Natural killer cell (primary cell): Measurements from ENCODE around the gene VAV1. TPM values are rescaled to one million over a fixed set of nuclear protein-coding genes. Genes with fewer than 3 reads are reported as not detected.

Experiments
- ATAC-seq, 3 donors: fragments of 150-1000 bp in 2 of 3; fragments of 200-7000 bp in 1 of 3; cut with Tn5 transposase; 1 replicate in 1 of 3; 2 replicates in 2 of 3; pipeline ENCODE4 v1.10.0; 2021; ENCODE audit warnings: mild to moderate bottlenecking in 2 of 3, moderate library complexity in 2 of 3
- DNase-seq, 2 donors: peaks; one replicate each; pipeline versions ENCODE4 v3.0.0 to v3.0.0-alpha.2; 2013 to 2021; ENCODE audit warnings: mixed read lengths in 1 of 2
- H3K27ac ChIP-seq: one replicate; pipeline ENCODE4 v1.5.1; 2013; ENCODE audit warnings: mild to moderate bottlenecking, low read length
- H3K27me3 ChIP-seq: one replicate; pipeline ENCODE4 v1.6.1; 2013; ENCODE audit warnings: low read length; ENCODE audit not compliant: control insufficient read depth, insufficient read depth
- H3K36me3 ChIP-seq: one replicate; pipeline ENCODE4 v1.6.1; 2013; ENCODE audit warnings: low read length; ENCODE audit not compliant: control insufficient read depth, insufficient read depth
- H3K4me1 ChIP-seq: one replicate; pipeline ENCODE4 v1.6.1; 2013; ENCODE audit warnings: low read length; ENCODE audit not compliant: control insufficient read depth, insufficient read depth
- H3K4me3 ChIP-seq: one replicate; pipeline ENCODE4 v1.5.1; 2013; ENCODE audit warnings: low read length
- H3K9me3 ChIP-seq: one replicate; pipeline ENCODE4 v1.6.1; 2013; ENCODE audit warnings: low read length; ENCODE audit not compliant: control insufficient read depth, insufficient read depth
- H3K27ac Mint-ChIP-seq, 2 donors: one replicate each; pipeline ENCODE4 v1.8.0; 2022; ENCODE audit warnings: mild to moderate bottlenecking in 2 of 2, mixed read lengths in 2 of 2, moderate library complexity in 1 of 2
- H3K27me3 Mint-ChIP-seq, 2 donors: one replicate each; pipeline ENCODE4 v1.8.0; 2022; ENCODE audit warnings: low read depth in 2 of 2, mixed read lengths in 2 of 2
- H3K36me3 Mint-ChIP-seq: one replicate; pipeline ENCODE4 v1.8.0; 2022; ENCODE audit warnings: mixed read lengths
- H3K4me1 Mint-ChIP-seq, 2 donors: one replicate each; pipeline ENCODE4 v1.8.0; 2022; ENCODE audit warnings: mixed read lengths in 2 of 2
- H3K4me3 Mint-ChIP-seq: one replicate; pipeline ENCODE4 v1.8.0; 2022; ENCODE audit warnings: mild to moderate bottlenecking, moderate library complexity, mixed read lengths
- H3K9me3 Mint-ChIP-seq, 2 donors: one replicate each; pipeline ENCODE4 v1.8.0; 2022; ENCODE audit warnings: mixed read lengths in 2 of 2
- WGBS: methylation state at CpG from one replicate; pipeline ENCODE4 v1.1.7; 2013; ENCODE audit warnings: missing lambda C conversion rate; ENCODE audit not compliant: insufficient coverage; 5-methylcytosine and 5-hydroxymethylcytosine counted together
- intact Hi-C: fragments of 100-400 bp; cut with micrococcal nuclease; formaldehyde crosslinking; loops from one replicate; pipeline ENCODE4 v1.14.2; 2022
- total RNA-seq, 4 donors: library from RNA; stranded (reverse); fragments of 120-200 nt in 1 of 4; gene quantifications; one replicate each; pipeline versions ENCODE4 v1.2.3 to v1.2.4, GENCODE V29; 2013 to 2022
- TF ChIP-seq, protein P1 (sequence below): fragments of 200-600 bp; IDR thresholded peaks from one replicate; pipeline ENCODE4 v1.8.0; 2022; ENCODE audit warnings: antibody characterized with exemption

Gene VAV1
- total RNA-seq, 3 donors from 2014 or later (not counting 1 experiment from before 2014, with no cell fraction given) = 141 to 167 (median 164) TPM

DNA sequence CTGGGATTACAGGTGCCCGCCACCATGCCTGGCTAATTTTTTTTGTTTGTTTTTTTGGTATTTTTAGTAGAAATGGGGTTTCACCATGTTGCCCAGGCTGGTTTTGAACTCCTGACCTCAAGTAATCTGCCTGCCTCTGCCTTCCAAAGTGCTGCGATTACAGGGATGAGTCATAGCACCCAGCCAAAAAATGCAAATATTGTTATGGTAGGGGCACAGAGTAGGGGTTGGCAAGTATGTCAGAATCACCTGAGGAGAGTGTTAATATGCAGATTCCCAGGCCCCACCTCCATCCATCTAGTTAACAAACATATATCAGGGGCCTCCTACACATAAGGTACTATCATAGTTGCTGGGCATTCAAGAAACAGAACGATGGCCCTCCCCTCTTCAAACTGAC lies 44.7 kb downstream of the VAV1 start:
- H3K9me3 ChIP-seq = no peaks in the 10 kb centered on the region
- intact Hi-C loops = no loop called here
- ATAC-seq (no peak), DNase-seq (no peak)
- H3K4me1 Mint-ChIP-seq = peaks cover 38 to 54% of the 10 kb centered on the region in 2 donors
- peaks cover 0 to 3% of the 10 kb centered on the region in 2 donors for H3K9me3 Mint-ChIP-seq
- no peak overlapping the region for H3K4me3 ChIP-seq
- peaks cover 26% of the 10 kb centered on the region for H3K36me3 ChIP-seq
- peaks cover 20% of the 10 kb centered on the region for H3K4me1 ChIP-seq
- TF ChIP-seq, protein P1, sequence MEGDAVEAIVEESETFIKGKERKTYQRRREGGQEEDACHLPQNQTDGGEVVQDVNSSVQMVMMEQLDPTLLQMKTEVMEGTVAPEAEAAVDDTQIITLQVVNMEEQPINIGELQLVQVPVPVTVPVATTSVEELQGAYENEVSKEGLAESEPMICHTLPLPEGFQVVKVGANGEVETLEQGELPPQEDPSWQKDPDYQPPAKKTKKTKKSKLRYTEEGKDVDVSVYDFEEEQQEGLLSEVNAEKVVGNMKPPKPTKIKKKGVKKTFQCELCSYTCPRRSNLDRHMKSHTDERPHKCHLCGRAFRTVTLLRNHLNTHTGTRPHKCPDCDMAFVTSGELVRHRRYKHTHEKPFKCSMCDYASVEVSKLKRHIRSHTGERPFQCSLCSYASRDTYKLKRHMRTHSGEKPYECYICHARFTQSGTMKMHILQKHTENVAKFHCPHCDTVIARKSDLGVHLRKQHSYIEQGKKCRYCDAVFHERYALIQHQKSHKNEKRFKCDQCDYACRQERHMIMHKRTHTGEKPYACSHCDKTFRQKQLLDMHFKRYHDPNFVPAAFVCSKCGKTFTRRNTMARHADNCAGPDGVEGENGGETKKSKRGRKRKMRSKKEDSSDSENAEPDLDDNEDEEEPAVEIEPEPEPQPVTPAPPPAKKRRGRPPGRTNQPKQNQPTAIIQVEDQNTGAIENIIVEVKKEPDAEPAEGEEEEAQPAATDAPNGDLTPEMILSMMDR = no peak
- H3K4me3 Mint-ChIP-seq = no peak overlapping the region
- H3K27me3 ChIP-seq = no peaks in the 10 kb centered on the region
- WGBS = 73% methylated on average over 2 of the region's 3 CpGs
- H3K27ac ChIP-seq = no peak overlapping the region
- peak overlapping the region; percentile 8 to 44 for H3K27ac Mint-ChIP-seq
- peaks cover 6% of the 10 kb centered on the region for H3K36me3 Mint-ChIP-seq
- no peaks in the 10 kb centered on the region for H3K27me3 Mint-ChIP-seq

GRCh38 chr19:6818246-6818645 lies 45.7 kb downstream of the VAV1 start:
- H3K4me1 ChIP-seq = peaks cover 13% of the 10 kb centered on the region
- peaks cover 27% of the 10 kb centered on the region for H3K36me3 ChIP-seq
- TF ChIP-seq, protein P1 = no peak
- Mint-ChIP-seq H3K4me1 (peaks cover 37 to 43% of the 10 kb centered on the region in 2 donors), H3K27me3 (no peaks in the 10 kb centered on the region), H3K36me3 (peaks cover 6% of the 10 kb centered on the region), H3K27ac (peak overlapping the region; percentile 17 to 54), H3K4me3 (no peak overlapping the region), H3K9me3 (peaks cover 0 to 3% of the 10 kb centered on the region in 2 donors)
- H3K27ac ChIP-seq = no peak overlapping the region
- WGBS = 86% methylated on average over 4 of the region's 4 CpGs
- no peaks in the 10 kb centered on the region for H3K27me3 ChIP-seq
- intact Hi-C loops = no loop called here
- DNase-seq = no peak
- ATAC-seq = no peak
- no peaks in the 10 kb centered on the region for H3K9me3 ChIP-seq
- H3K4me3 ChIP-seq = no peak overlapping the region

GRCh38 chr19:6819323-6819722 lies 46.8 kb downstream of the VAV1 start:
- TF ChIP-seq, protein P1 = no peak
- H3K36me3 ChIP-seq = peaks cover 31% of the 10 kb centered on the region
- H3K27ac Mint-ChIP-seq = peak overlapping the region; percentile 17 to 54
- H3K36me3 Mint-ChIP-seq = peaks cover 6% of the 10 kb centered on the region
- peaks cover 5% of the 10 kb centered on the region for H3K4me1 ChIP-seq
- no peaks in the 10 kb centered on the region for H3K9me3 ChIP-seq
- DNase-seq (no peak), ATAC-seq (no peak)
- H3K9me3 Mint-ChIP-seq = peaks cover 0 to 3% of the 10 kb centered on the region in 2 donors
- no peaks in the 10 kb centered on the region for H3K27me3 Mint-ChIP-seq
- no peak overlapping the region for H3K4me3 ChIP-seq
- intact Hi-C loops = no loop called here
- H3K27me3 ChIP-seq = no peaks in the 10 kb centered on the region
- no peak overlapping the region for H3K4me3 Mint-ChIP-seq
- 97% methylated on average over 2 of the region's 2 CpGs for WGBS
- H3K4me1 Mint-ChIP-seq = peaks cover 28 to 38% of the 10 kb centered on the region in 2 donors
- H3K27ac ChIP-seq = no peak overlapping the region

DNA sequence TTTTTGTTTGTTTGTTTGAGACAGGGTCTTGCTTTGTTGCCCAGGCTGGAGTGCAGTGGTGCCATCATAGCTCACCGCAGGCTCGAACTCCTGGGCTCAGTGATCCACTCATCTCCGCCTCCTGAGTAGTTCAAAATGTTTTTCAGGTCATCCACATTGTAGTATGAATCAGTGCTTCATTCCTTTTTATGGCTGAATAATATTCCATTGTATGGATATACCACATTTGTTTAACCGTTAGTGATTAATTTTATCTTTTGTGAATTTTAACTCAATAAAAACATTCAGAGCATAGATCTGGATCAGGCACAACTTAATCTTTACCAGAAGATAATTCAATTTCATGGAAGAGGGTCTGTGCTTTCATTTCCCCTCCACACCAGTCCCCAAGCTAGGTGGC lies 47.7 kb downstream of the VAV1 start:
- intact Hi-C loops = no loop called here
- Histone ChIP-seq H3K36me3 (peaks cover 38% of the 10 kb centered on the region), H3K27me3 (no peaks in the 10 kb centered on the region), H3K27ac (no peak overlapping the region), H3K4me1 (peaks cover under 1% of the 10 kb centered on the region), H3K9me3 (no peaks in the 10 kb centered on the region), H3K4me3 (no peak overlapping the region)
- DNase-seq (no peak), ATAC-seq (no peak)
- no peak overlapping the region for H3K4me3 Mint-ChIP-seq
- H3K36me3 Mint-ChIP-seq = peaks cover 6% of the 10 kb centered on the region
- no peak overlapping the region for H3K27ac Mint-ChIP-seq
- no peaks in the 10 kb centered on the region for H3K27me3 Mint-ChIP-seq
- H3K9me3 Mint-ChIP-seq = peaks cover 0 to 3% of the 10 kb centered on the region in 2 donors
- peaks cover 22 to 34% of the 10 kb centered on the region in 2 donors for H3K4me1 Mint-ChIP-seq
- TF ChIP-seq, protein P1 = no peak
- WGBS = 100% methylated on average over 3 of the region's 4 CpGs
